Endothelial cell of umbilical vein (primary cell): ENCODE results near the gene SRRM5. TPM values are rescaled to one million over a fixed set of nuclear protein-coding genes. Genes with fewer than 3 reads are reported as not detected.

ENCODE experiments used
- BruUV-seq: library from RNA; stranded (reverse); fragments of 400-500 nt; replicated peaks from 2 replicates; lab custom pipeline; 2021; lab: Mats Ljungman, UMichigan
- CTCF ChIA-PET: fragments of 300-600, 350-600 bp; sonication (Branson Sonifier 250); formaldehyde crosslinking; loops from one replicate; lab custom pipeline; 2021; ENCODE audit warnings: antibody characterized with exemption, inconsistent platforms; lab: Charles Lee
- POLR2A ChIA-PET: fragments of 300-600, 350-600 bp; sonication (Branson Sonifier 250); formaldehyde crosslinking; loops from one replicate; lab custom pipeline; 2021; ENCODE audit warnings: antibody characterized with exemption, inconsistent platforms; lab: Charles Lee
- DNase-seq: peaks from one replicate; pipeline ENCODE4 v3.0.0-alpha.2; 2011; ENCODE audit warnings: low read depth, low spot score
- FAIRE-seq: peaks from 2 replicates; lab custom pipeline; 2011; peaks lifted over from hg19 to GRCh38; lab: Jason Lieb, UNC
- H2AFZ ChIP-seq: 2 replicates; pipeline ENCODE4 v1.6.0; 2012; ENCODE audit warnings: low read depth, low read length, control low read depth, inconsistent platforms
- H3K27ac ChIP-seq: 2 replicates; pipeline ENCODE4 v1.5.1; 2011; ENCODE audit warnings: low read depth, mild to moderate bottlenecking, control low read depth, low read length, moderate library complexity; ENCODE audit not compliant: insufficient read depth
- H3K27me3 ChIP-seq, 2 experiments: 2 replicates each; pipeline versions ENCODE4 v1.6.0 to v1.6.1; 2011; ENCODE audit warnings: low read length in 2 of 2, mixed read lengths in 1 of 2; ENCODE audit not compliant: control insufficient read depth in 2 of 2, insufficient read depth in 2 of 2
- H3K36me3 ChIP-seq, 2 experiments: 2 replicates in 1 of 2; 3 replicates in 1 of 2; pipeline ENCODE4 v1.5.1; 2011; ENCODE audit warnings: low read length in 2 of 2, mild to moderate bottlenecking in 1 of 2, moderate library complexity in 1 of 2; ENCODE audit not compliant: control insufficient read depth in 2 of 2, insufficient read depth in 2 of 2; ENCODE audit errors: extremely low read depth in 1 of 2
- H3K4me1 ChIP-seq: 3 replicates; pipeline ENCODE4 v1.5.1; 2011; ENCODE audit warnings: mild to moderate bottlenecking, low read length; ENCODE audit not compliant: control insufficient read depth, insufficient read depth; ENCODE audit errors: extremely low read depth
- H3K4me2 ChIP-seq: 2 replicates; pipeline ENCODE4 v1.6.1; 2011; ENCODE audit warnings: low read length, control low read depth, mixed read lengths; ENCODE audit not compliant: insufficient read depth
- H3K4me3 ChIP-seq, 3 experiments: fragments of 200-600 bp in 1 of 3; sonication (generic), shearing (Covaris generic) in 1 of 3; replicated peaks in 1 of 3; 2 replicates each; pipeline ENCODE4 v1.5.1; 2011 to 2016; ENCODE audit warnings: control low read depth in 3 of 3, low read length in 3 of 3, mild to moderate bottlenecking in 2 of 3, inconsistent platforms in 1 of 3, low read depth in 1 of 3, moderate library complexity in 1 of 3; ENCODE audit not compliant: insufficient read depth in 1 of 3
- H3K79me2 ChIP-seq: 2 replicates; pipeline ENCODE4 v1.6.0; 2012; ENCODE audit warnings: low read length, inconsistent platforms; ENCODE audit not compliant: control insufficient read depth, insufficient read depth
- H3K9ac ChIP-seq: replicated peaks from 2 replicates; pipeline ENCODE3; 2011; ENCODE audit warnings: low read length, control low read depth; ENCODE audit not compliant: insufficient read depth; ENCODE audit errors: extremely low read depth
- H3K9me1 ChIP-seq: replicated peaks from 3 replicates; pipeline ENCODE4 v1.6.0; 2011; ENCODE audit warnings: mild to moderate bottlenecking, low read length; ENCODE audit not compliant: control insufficient read depth, insufficient read depth; ENCODE audit errors: extremely low read depth
- H3K9me3 ChIP-seq: replicated peaks from 2 replicates; pipeline ENCODE4 v1.5.1; 2012; ENCODE audit warnings: low read length, inconsistent platforms; ENCODE audit not compliant: control insufficient read depth, insufficient read depth
- H4K20me1 ChIP-seq: replicated peaks from 2 replicates; pipeline ENCODE3; 2011; ENCODE audit warnings: mild to moderate bottlenecking, low read length; ENCODE audit not compliant: control insufficient read depth, insufficient read depth; ENCODE audit errors: extremely low read depth
- EZH2 ChIP-seq: IDR thresholded peaks from 2 replicates; pipeline ENCODE4 v1.6.1; 2012; ENCODE audit warnings: borderline replicate concordance, low read depth, mild to moderate bottlenecking, moderate library complexity, low read length, inconsistent platforms; ENCODE audit not compliant: severe bottlenecking
- FOS ChIP-seq: IDR thresholded peaks from 2 replicates; pipeline ENCODE4 v1.6.1; 2011; ENCODE audit warnings: mild to moderate bottlenecking, low read length, moderate library complexity, borderline replicate concordance; ENCODE audit not compliant: insufficient read depth
- GATA2 ChIP-seq: IDR thresholded peaks from 2 replicates; pipeline ENCODE4 v1.7.0; 2011; ENCODE audit warnings: low read depth, mild to moderate bottlenecking, moderate library complexity, mixed read lengths, low read length; ENCODE audit not compliant: insufficient read length, insufficient read depth
- JUN ChIP-seq: IDR thresholded peaks from 2 replicates; pipeline ENCODE4 v1.6.1; 2011; ENCODE audit warnings: borderline replicate concordance, low read depth; ENCODE audit not compliant: insufficient read length, insufficient read depth
- MYC ChIP-seq: IDR thresholded peaks from one replicate; pipeline ENCODE4 v1.6.1; 2011; ENCODE audit warnings: mild to moderate bottlenecking, low read depth, low read length
- POLR2A ChIP-seq: IDR thresholded peaks from 2 replicates; pipeline ENCODE4 v1.6.1; 2012; ENCODE audit warnings: low read depth, mild to moderate bottlenecking, control low read depth, low read length
- POLR2AphosphoS5 ChIP-seq: IDR thresholded peaks from 2 replicates; pipeline ENCODE4 v1.6.1; 2012; ENCODE audit warnings: low read depth, mild to moderate bottlenecking, control low read depth, low read length, moderate library complexity; ENCODE audit not compliant: insufficient read depth
- dilution Hi-C: fragments of 300-500 bp; cut with MboI; formaldehyde crosslinking; loops from one replicate; pipeline ENCODE4 v1.15.0; 2019; ENCODE audit warnings: low sequenced_read_pairs; ENCODE audit not compliant: extremely low pct_ligation_motif_present
- intact Hi-C: fragments of 100-400 bp; cut with micrococcal nuclease; formaldehyde crosslinking; loops from one replicate; pipeline ENCODE4 v1.10.0; 2022
- polyA plus RNA-seq, 4 experiments: library from polyadenylated mRNA; depleted of rRNA in 3 of 4; stranded (reverse) in 3 of 4; unstranded in 1 of 4; fragments of >200 nt; gene quantifications; 2 replicates each; pipeline versions ENCODE4 v1.2.1 to v1.2.3, GENCODE V29; 2011 to 2012; ENCODE audit warnings: missing spikeins in 1 of 4
- total RNA-seq: library from RNA; stranded (reverse); gene quantifications from 2 replicates; pipeline ENCODE4 v1.2.3, GENCODE V29; 2021
- TF ChIP-seq, protein P1 (sequence below): IDR thresholded peaks from 2 replicates; pipeline ENCODE4 v1.6.1; 2011; ENCODE audit not compliant: insufficient read depth, insufficient read length
- TF ChIP-seq, protein P2 (sequence below), 2 donors: IDR thresholded peaks; 1 replicate in 1 of 2; 2 replicates in 1 of 2; pipeline ENCODE4 v1.5.1; 2011; ENCODE audit warnings: low read length in 2 of 2, mild to moderate bottlenecking in 2 of 2, moderate library complexity in 2 of 2, control low read depth in 1 of 2, inconsistent platforms in 1 of 2, low read depth in 1 of 2; ENCODE audit not compliant: insufficient read depth in 1 of 2; ENCODE audit errors: extremely low read depth in 1 of 2

The SRRM5 gene
- total and polyA plus RNA-seq, 2 donors (not counting 3 experiments of a cell fraction or from before 2014, with no cell fraction given), result 0.17 to 0.27 TPM

DNA sequence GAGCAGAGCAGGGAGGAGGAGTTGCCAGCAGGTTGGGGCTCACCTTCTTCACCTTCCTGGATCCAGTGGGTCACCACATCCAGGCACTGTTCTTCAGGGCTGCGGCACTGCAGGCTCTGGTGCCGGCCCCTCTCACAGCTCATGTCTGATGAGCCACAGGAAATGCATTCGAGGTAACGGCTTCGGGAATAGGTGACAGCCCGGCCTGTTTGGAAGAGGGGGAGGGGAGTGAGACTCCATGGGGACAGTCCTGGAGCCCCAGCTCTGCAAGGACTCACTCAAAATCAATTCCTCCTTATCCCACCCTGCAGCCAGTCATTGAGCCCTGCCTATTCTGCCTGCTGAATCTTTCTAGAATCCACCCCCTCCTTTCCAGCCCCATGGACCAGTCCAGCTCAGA, 44.5 kb downstream of the SRRM5 start:
- TF ChIP-seq EZH2 (no peak), POLR2A (no peak), GATA2 (no peak), JUN (no peak), FOS (no peak), POLR2AphosphoS5 (no peak), MYC (no peak)
- TF ChIP-seq, protein P1, sequence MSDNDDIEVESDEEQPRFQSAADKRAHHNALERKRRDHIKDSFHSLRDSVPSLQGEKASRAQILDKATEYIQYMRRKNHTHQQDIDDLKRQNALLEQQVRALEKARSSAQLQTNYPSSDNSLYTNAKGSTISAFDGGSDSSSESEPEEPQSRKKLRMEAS, result no peak
- TF ChIP-seq, protein P2, sequence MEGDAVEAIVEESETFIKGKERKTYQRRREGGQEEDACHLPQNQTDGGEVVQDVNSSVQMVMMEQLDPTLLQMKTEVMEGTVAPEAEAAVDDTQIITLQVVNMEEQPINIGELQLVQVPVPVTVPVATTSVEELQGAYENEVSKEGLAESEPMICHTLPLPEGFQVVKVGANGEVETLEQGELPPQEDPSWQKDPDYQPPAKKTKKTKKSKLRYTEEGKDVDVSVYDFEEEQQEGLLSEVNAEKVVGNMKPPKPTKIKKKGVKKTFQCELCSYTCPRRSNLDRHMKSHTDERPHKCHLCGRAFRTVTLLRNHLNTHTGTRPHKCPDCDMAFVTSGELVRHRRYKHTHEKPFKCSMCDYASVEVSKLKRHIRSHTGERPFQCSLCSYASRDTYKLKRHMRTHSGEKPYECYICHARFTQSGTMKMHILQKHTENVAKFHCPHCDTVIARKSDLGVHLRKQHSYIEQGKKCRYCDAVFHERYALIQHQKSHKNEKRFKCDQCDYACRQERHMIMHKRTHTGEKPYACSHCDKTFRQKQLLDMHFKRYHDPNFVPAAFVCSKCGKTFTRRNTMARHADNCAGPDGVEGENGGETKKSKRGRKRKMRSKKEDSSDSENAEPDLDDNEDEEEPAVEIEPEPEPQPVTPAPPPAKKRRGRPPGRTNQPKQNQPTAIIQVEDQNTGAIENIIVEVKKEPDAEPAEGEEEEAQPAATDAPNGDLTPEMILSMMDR (IDR thresholded peaks at IDR 0.05; ENCODE audit: extremely low read depth in 1 of 2, insufficient read depth in 1 of 2, low read depth in 1 of 2, low read length in 2 of 2), result no peak
- Histone ChIP-seq H3K4me2 (no peak overlapping the region), H3K9me3 (no peaks in the 10 kb centered on the region), H3K27ac (no peak overlapping the region), H3K4me3 (no peak overlapping the region), H4K20me1 (no peaks in the 10 kb centered on the region), H2AFZ (no peak overlapping the region), H3K9me1 (no peaks in the 10 kb centered on the region), H3K9ac (no peak overlapping the region), H3K36me3 (peaks cover 6 to 9% of the 10 kb centered on the region in 2 experiments), H3K27me3 (no peaks in the 10 kb centered on the region), H3K79me2 (peaks cover 16% of the 10 kb centered on the region), H3K4me1 (no peaks in the 10 kb centered on the region)
- intact Hi-C loops, result no loop called here
- FAIRE-seq (no peak), DNase-seq (no peak)
- POLR2A ChIA-PET, result no interaction called here
- dilution Hi-C loops, result no loop called here
- no TSS peak for BruUV-seq
- CTCF ChIA-PET, result no interaction called here
